Cardiac atrium fibroblast (primary cell): ENCODE measurements around the gene LRP4. TPM values are rescaled to one million over a fixed set of nuclear protein-coding genes. Genes with fewer than 3 reads are reported as not detected.

ENCODE experiments used
- total RNA-seq: library from RNA; depleted of rRNA; stranded (reverse); fragments of >200 nt; gene quantifications from 2 replicates; pipeline ENCODE4 v1.2.3, GENCODE V29; 2015

The LRP4 gene
- 0.72 and 1.5 TPM in 2 replicates for total RNA-seq

GRCh38 chr11:46918083-46918787, at the start of gene LRP4:
Gene LRP4 (minus strand): TSS chr11:46918550. CDS start chr11:46918379, 171 bp downstream.

GRCh38 chr11:46936138-46937110, 18.1 kb upstream of the LRP4 start, which contains the start of gene CSTPP1:
Gene CSTPP1 (plus strand): TSS chr11:46936761. CDS start chr11:46936806, 45 bp downstream.

DNA sequence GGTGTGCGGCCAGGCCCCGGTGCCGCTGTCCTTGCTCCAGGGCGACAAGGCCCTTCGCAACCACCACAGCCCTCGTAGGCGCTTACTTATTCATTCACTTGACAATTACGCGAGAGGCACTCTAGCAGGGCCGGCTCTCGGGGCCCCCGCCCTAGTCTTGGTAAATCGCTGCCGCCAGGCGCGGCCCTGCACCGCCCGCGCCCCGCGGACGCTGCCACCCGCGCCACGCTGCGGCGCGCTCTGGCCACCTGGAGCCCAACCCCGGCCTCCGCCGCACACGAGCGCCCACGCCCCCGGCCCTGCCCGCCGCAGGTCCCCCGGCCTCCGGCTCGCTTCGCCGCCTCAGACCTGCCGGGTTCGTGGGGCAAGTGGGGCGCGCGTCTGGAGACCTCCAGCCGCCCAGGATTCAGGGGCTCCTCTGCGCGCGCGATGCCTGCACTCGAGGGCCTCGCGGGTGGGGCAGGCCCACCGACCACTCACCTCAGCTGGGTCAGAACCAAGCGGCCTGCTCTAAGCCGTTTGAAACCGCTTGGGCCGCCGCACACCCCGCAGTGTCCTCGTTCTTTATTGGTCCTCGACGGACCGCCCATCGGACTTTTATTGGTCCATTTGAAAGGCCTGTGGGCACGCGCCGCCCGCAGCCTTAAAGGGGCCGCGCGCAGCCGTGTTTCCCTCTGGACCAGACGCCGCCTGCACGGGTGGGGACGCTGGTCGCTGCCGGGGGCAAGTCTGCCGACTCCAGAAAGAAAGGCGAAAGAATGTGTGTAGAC, 72.4 kb downstream of the LRP4 start, which contains the start of gene CKAP5:
CKAP5 (minus strand) TSS at position 541 of the 770 bp plus-strand sequence. CDS start 25,049 bp downstream, outside the sequence.

Other genes with a start within 250 kb of the LRP4 start
- gene ARHGAP1, start 217.9 kb downstream of the LRP4 start, total RNA-seq: 39.9 and 50.1 TPM in 2 replicates
- gene ZNF408, start 217.5 kb downstream of the LRP4 start, total RNA-seq: 12.5 and 19.0 TPM in 2 replicates
- not detected in 2 replicates for gene F2, start 199.3 kb downstream of the LRP4 start, total RNA-seq
- gene CKAP5, start 72.3 kb downstream of the LRP4 start, total RNA-seq: 34.5 and 37.4 TPM in 2 replicates
- gene CSTPP1, start 18.2 kb upstream of the LRP4 start, total RNA-seq: 11.3 and 27.8 TPM in 2 replicates